ELF-1 (cell line): ENCODE measurements around the gene ETFDH.
"Not testable (repeated sequence)": the region's sequence is repeated elsewhere in the genome, so short reads cannot be mapped to it uniquely, and the experiment has no call there.

Source experiments
- DNase-seq: peaks from one replicate; pipeline ENCODE4 v3.0.0-alpha.2; 2016; ENCODE audit warnings: low read depth, low spot score

The ETFDH gene

DNA sequence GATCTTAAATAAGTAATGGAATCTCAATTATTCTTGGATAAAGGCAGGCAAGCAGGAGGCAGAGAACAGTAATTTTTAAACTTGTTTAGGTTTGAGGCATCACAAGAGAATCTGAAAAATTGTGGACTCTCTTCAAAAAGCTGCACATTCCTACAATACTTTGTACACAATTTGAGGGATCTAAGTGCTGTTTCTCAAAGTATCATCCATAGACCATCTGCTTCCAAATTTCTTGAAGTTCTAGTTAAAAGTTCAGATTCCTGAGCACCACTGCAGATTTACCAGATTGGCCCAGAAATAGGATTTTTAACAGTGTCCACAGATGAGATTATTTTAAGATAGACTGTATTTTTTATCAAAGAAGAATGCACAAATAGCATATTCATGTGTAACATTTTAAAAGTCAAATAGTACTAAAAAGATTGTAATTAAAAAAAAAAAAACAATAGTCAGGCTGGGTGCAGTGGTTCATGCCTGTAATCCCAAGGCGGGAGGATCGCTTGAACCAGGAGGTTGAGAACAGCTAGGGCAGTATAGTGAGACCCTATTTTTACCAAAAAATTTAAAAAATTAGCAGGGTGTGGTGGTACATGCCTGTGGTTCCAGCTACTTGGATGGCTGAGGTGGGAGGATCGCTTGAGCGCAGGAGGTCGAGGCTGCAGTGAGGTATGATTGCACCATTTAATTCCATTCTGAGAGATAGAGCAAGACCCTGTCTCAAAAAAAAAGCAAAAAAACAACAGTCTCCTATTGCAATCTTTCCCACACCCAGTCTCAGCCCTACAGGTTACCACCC is 82.5 kb downstream of the ETFDH start:
- DNase-seq: no peak

DNA sequence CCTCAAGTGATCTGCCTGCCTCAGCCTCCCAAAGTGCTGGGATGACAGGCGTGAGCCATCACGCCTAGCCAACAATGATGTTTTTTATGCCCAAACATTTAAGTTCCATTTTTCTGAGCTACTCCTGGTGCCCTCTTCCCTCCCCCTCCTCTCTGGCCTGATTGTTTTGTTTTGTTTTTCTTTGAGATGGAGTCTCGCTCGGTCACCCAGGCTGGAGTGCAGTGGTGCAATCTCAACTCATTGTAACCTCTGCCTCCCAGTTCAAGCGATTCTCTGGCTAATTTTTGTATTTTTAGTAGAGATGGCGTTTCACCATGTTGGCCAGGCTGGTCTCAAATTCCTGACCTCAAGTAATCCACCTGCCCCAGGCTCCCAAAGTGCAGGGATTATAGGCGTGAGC is 83.7 kb downstream of the ETFDH start:
- DNase-seq: not testable (repeated sequence)

DNA sequence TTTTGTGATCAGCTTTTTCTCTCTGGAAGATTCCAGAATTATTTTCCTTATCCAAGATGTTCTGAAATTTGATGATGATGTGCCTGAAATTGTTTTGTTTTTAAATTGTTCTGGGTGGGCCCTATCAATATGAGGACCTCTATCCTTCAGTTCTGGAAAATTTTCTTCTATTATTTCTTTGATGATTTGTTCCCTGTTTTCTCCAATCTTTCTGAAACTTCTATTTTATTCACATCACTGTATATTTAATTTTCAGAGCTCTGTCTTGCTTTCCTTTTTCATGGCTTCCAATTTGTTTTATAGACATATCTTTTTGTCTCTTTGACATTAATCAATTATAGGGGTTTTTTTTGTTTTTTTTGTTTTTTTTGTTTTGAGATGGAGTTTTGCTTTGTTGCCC is 84.5 kb downstream of the ETFDH start:
- no peak for DNase-seq

DNA sequence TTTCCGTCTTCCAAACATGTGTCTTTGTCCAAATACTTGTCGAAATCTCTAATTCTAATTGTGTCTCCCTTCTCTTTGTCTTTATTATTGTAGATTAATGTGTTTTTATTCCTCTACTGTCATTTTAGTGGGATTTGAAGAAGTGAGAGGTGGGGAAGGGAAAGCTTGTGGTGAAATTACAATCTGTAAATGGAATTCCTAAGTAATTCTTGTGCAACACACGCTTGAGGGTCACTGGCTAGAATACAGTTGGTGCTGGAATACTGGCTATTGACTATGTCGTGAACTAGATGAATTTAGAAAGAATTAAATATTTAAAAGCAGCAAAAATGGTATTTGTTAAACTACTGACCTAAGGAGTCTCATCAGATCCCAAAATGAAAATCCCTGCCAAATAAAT is 86.0 kb downstream of the ETFDH start:
- no peak for DNase-seq

DNA sequence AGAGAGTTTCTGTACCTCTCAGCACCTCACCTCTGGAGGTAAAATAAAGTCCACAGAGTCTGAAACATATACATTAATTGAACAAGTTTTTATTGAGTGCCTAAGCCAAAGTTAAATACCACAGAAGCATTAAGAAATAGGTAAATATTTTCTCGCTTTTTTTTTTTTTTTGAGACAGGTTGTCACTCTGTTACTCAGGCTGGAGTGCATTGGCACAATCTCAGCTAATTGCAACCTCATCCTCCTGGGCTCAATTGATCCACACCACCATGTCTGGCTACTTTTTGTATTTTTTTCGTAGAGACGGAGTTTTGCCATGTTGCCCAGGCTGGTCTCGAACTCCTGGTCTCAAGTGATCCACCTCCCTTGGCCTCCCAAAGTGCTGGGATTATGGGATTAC is 86.6 kb downstream of the ETFDH start:
- DNase-seq: no peak
